ENCODE measurements around the gene DLX5.

Gene DLX5

DNA sequence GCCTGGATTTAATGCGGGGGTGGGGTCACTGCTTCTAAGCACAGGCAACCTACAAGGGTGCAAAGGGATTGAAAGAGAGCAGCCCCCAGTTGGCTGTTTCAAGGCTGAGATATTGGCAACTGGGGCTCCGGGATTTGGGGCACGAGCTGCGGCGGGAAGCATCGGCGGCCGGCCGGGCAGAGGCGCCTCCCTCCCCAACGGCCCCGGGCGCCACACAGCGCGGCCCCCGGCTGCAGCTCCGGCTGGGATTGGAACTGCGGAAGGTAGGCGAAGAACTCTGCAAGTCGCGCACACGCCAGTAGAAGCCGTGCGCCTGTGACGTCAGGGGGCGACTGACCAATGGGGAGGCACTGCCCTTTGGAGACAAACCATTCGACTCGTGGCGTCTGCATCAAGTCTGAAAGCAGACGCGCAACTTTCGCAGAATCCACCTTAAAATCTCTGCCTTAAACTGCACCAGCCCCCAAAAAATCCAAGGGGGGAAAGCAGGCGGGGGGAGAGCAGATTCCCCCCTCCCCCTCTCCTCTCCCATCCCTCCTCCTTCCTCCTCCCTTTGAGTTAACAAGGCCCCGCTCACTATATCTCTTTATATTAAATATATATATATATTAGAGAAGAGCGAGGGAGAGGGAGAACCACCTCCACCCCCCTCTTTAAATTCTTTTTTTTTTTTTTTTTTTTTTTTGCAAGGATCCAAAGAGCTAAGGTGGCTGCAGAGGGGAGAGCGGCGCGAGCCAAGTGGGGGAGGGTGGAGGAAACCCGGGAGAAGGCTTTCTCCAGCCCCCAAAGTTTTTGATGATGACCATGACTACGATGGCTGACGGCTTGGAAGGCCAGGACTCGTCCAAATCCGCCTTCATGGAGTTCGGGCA lies 19.2 kb downstream of the DLX5 start, which contains the start of gene DLX6:
TSS of gene DLX6 (plus strand) at position 371 of the 872 bp plus-strand sequence. CDS start at position 796, 425 bp downstream.
- no peak for DNase-seq (ENCODE audit: low spot score)

DNA sequence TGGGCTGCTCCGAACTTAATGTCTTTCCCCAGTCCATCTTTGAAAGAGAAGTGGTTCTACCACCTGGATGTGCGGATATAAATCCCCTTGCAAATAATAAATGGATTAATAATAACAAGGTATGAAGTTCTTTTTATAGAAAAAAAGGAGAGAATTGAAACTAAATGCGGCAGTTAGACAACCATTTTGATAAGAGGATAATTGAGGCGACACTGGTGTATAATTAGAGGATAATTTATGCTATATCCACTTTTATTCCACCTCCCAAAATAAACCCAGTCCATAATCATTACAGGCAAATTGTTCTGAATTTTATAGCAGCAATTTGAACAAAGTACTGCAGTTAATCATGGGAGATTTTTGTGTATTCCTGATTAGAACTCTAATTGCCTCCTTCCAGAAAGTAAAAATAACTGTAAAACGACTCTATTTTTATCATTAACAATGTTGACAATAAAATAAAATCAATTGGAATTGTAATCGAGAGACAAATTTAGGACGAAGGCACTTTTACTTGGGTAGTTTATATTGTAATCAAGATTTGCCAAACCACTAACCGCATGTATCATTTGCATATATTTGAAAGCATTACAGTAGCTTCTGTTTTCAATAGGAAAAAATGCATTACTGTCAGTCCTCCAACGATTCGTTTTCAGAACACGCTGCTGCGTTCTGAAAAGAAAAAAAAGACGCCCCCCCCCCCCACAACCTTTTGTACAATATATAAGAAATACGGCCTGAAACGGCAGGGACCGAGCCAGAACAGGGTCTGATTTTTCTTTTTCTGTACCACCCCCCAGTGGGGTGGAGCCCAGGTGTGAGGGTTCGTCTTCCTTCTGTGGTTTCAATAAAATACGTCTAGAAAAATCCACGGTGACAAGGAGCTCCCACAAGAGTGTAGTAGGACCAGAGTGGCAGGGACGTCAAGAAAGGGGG lies 20.1 kb downstream of the DLX5 start:
- no peak for DNase-seq (ENCODE audit: low spot score)

DNA sequence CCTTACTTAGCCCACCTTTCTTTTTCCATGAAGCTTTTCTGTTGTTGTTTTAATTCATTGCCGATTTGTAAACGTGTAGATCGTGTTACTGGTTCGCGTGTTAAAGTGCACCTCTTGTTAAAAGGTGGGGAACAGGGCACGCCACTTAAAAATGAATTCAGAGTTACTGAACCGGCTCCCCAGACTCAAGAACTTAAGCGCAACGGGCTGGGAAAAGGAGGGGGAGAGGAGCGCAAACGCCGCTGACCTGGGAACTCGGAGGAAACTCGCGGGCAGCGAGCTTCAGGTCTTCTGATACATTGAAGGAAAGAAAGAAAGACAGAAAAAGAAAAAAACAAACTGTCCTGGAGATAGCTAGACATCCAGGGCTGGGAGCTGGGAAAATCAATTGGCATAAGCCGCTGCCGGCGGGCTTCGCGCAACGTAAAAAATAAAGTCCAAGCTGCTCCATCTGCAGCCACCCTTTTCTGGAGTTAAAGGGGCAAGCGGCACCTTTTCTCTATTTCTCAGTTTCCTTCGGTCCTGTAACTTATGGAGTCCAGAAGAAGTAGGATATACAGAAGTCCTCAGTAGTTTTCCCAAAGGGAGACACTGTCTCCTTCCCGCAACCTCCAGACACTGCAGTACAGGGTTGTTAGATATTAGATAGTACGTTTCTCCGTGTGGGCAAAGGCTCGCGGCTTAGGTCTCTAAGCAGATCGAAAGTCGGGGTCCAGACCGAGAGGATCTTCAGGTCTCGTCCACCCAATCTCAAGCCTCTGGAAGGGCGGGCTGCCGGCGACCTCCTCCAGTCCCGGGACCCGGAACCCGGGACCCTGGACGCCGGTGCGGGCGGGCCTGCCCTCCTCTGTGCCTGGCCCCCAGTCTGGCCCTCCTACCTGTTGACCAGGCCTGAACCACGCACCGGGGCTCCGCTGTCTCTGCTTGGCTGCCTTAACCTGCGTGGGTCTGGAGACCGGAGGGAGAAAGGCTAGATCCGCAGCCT lies 21.1 kb downstream of the DLX5 start:
- no peak for DNase-seq (ENCODE audit: low spot score)

DNA sequence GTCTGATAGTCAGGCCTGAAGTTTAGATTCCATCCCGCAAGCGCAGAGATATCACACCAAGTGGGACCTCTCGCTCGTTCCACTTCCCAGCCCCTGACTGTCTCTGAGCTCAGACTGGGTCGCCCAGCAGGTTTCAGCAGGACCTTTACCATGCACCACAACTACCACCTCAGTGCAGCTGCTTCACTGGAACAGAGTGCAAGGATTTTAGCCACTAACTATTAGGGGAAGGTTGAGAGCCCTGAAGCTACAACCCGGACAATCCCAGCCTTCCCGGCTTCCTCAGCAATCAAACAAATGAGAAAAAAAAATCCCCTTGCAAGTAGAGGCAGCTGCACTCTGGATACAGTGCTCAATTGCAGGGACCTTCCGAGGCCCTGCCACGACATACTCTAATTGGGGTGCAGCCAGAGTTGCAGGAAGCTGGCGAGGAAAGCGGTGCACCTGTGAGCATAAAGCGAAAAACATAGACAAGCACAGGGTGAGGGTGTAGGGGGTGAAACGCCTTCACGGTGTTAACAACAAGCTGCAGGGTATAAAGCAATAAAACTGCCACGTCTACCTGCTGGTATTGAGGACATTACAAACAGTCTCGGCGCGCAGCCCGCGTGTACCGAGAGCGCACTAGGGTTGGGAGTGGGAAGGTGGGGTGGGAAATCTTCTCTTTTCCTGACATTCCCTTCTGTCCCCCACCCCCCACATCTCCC lies 21.9 kb downstream of the DLX5 start:
- DNase-seq (ENCODE audit: low spot score) = no peak

DNA sequence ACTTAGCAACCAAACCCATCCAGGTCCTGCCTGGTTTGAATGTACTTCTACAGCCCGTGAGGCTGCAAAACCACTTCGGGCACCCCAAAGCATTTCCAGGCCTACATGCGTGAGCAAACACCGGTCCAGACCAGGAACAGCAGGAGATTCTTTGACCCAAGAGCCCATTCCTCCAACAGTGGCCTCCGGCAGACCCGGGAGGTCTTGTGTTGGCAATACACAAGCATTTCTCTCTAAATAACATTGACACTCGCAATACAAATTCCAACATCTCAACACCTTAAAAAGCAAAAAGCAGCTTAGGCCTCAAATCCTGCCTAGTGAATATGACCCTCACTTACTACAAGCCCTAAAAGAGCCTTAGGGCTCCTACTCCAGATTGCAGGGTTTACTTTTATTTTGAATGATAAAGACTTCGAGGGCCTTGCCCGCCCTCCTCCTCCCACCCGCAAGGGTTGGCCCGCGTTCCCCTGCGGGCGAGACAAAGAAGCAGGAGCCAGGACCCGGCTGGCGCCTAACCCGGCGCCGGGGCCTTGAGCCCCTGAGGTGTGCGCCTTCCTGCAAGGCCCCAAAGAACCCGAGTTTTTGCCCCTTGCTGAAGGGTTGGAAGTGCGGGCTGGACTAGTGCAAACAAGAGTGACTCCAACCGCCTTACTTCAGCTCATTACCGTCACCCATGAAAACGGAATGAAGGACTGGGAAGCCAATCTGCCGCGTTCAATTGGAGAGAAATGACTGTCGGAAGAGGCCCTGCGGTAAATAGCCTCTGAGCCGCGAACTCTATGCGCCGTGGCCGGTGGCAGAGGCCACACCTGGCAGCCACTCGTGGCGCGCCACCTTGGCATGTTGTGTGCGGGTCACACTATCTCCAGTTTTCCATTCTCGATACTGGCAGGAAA lies 22.7 kb downstream of the DLX5 start:
- DNase-seq (ENCODE audit: low spot score) = no peak

DNA sequence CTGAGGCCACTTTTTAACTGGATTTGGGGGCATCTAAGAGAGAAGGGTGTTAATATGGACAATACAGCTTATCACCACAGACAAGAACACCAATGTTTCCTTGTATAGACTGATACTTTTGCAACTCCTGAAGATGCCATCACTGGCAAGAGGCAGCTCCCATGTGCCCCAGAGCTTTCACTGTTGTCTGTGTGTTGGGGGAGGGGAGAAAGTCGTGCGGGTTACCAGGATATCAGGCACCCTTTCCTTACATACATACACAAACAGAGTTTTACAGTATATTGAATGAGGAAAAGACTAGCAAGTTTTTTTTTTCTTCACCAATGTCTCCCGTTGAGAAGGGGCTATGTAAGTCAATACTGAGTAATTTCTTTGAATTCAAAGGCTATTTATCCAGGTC lies 23.4 kb downstream of the DLX5 start:
- DNase-seq (ENCODE audit: low spot score) = no peak

DNA sequence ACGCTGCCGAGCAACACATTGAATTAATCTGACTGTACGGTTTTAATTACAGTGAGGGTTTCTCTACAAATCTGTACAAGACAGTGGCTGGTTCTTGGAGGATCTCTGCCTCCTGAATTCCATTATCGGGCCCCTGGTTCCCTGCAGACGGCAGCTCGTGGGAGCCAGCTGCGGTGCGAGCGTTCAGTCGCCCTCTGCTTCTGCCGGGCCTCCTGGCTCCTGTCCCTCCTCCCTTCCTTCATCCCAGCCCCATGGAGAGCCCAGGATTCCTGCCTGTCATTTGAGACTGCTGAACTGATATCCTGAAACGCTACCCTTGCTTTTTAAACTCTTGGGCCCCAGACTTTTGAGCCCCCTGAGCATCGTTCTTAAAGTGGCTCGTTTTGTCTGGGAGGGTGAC lies 25.9 kb downstream of the DLX5 start:
- no peak for DNase-seq (ENCODE audit: low spot score)

DNA sequence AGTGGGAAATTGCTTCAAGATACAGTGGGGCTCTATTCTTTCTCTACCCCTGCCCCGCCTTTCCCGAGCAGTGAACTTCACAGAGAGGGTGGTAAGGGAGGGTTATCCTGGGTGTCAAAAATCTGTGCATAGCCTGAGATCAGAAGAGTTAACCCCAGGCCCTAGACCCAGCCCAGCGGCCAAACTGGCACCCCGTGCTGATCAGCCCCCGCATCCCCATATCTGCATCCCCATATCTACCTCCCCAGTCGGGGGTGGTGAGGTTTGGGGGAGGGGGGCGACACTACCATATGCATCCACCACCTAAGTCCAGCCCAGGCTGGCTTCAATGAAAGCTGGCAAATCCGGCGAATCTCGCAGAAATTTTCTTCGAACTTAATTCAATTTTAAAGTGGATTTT lies 26.3 kb downstream of the DLX5 start:
- DNase-seq (ENCODE audit: low spot score) = no peak

DNA sequence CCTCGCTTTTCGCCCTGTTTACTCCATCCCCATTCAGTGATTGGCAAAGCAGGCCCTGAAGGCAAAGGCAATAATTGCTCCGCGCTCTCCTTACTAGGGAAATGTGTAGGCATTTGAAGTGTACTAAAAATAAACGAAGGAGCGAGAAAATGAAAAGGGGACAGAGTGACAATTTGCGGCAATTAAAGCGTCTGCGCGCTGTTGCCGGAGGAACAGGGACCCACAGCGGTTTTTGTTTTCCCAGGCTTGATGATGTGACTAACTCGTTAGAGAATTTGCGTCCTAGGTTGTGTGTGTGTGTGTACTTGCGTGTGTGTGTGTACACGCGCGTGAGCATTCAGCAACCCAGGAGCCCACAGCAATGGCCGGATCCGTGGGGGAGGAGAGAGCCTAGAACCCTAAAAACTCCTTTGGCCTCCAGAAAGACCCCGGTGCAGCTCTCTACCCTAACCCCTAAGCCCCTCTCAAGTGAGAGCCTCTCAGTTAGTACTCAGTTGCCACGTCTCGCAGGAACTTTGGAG lies 27.1 kb downstream of the DLX5 start:
- DNase-seq (ENCODE audit: low spot score) = no peak

DNA sequence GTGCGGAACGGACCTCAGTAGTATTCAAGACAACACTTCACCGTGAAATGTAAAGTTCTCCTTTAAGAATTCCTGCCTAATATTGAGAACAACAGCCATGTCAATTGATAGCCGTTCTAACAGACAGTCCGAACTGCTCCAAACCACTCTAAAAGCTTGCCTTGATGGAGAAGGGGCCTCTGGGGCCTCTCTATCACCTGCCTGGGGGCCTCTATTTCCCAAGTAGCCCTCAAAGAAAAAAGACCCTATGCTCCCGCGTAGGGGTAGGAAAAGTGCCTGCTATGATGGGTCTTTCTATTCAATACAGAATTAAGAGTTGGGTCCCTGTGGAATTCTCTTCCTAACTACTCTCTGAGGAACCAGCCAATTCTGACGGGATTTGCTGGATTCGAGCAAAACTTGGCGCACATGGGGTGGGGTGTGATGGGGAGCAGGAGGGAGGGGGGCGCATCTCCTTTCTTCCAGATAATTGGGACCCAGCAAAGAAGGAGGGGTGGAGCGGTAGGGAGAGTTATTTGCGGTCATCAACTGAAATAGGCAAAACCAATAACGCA lies 27.6 kb downstream of the DLX5 start:
- DNase-seq (ENCODE audit: low spot score) = no peak

DNA sequence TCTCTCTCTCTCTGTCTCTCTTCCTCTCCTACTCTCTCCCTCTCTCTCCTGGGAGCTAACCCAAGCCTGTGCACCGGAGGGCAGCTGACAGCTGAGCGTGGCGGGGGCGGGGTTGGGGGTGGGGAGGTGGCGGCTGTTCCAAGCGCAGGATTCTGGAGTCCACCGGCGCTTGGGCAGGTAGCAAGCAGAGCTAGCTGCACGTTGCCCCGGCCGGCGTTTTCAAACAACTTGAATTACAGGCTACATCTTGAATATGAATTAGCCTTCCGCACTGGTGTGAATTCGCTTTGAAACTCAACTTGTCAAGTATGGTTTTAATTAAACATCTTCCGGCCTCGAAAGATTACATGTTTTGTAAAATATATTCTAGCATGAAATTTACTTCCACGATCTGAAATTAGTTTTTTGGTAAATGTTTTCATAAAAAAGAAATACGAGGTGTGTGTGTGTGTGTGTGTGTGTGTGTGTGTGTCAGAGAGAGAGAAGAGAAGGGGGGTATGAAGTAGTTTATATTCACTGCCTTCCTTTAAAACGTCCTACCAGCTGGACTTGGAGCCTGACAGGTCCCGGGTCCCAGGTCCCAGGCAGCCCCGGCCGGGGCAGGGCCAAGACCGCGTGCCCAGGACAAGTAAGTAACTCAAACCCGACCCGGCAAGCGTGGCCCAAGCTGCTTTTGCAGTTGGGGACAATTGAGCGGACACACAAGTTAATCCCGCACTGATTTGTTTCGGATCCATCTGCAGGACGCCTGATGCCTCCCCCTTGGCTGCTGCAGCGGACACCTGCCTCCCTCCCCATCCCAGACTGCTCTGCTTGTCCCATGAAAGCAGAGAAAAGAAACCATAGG lies 28.3 kb downstream of the DLX5 start:
- DNase-seq (ENCODE audit: low spot score) = no peak

DNA sequence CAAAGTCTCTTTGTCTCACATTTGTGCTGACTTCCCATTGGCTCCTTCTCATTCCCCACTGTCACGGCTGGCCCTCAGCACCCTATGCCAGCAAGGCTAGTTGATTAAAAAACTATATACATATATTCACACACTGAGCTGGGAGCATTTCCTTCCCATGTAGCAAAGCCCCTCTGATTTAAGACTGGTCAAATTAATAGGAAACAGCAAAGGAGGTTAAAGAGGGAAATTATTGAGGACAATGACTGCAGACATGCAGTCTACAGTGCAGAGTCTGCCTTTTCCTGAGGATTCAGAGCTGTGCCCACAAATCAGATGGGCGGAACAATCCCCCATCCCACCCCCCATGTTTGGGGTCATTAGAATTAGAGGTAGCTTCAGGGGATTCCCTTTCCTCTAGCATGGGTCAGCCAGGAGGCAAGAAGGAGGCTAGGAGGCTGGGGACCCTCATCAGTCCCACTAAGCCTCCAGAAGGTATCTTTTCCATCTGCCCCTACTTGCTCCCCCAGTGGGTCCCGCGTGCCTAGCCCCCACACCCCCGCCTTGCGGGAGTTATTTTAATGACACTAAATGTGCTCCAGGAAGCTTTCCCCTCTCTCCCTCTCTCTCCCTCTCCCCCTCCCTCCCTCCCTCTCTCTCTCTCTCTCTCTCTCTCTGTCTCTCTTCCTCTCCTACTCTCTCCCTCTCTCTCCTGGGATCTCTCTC lies 29.1 kb downstream of the DLX5 start:
- DNase-seq (ENCODE audit: low spot score) = no peak

DNA sequence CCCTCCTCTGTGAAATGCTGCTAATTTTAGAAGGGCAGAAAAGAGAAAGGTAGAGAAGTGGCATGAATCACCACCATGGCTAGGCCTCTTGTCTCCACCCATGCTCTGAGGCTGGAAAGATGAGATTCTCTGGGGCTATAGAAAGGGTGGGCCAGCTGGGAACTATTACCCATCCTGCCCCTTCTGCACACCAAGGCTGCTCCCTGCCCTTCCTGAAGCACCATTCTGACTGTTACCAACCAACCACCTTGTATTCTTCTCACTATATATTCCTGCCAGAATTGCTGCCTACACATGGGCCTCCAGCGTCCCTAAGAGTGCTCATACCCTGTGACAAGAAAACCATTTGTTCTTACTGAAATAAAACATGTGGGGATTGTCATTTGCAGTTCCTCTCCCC lies 30.7 kb downstream of the DLX5 start:
- no peak for DNase-seq (ENCODE audit: low spot score)

DNA sequence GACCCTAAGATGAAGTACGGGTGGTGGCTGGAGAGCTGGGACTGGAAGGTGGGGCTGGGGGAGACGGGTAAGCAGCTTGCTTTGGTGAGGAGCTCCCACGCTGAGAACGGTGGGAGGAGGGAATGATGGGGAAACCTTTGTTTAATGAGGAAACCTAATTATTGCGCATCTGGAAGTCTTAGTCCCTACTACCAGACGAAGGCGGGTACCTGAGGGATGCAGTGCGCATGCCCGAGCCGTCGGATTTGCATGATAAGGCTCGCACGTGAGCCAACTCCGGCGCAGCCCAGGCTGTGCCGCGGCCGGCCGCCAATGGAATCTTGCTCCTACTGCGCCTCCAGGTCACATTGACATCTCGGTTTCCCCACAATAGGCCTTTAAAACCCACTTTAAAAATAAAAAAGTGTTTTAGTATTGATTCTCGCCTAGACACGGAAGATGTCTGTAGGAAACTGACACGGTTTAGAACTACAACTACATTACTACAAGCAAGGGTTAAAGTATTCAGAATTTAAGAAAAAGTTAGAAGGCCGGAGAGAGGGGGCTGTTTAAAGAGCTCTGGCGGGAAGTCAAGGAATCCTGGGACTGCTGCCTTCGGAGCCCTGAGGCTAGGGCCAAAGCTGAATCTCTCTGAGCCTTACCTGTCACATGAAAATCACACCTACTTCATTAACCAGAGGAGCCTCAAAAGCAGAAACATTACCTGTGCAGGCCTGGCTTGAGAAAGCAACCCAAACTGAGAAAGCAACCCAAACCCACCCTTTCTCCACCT lies 31.4 kb downstream of the DLX5 start:
- no peak for DNase-seq (ENCODE audit: low spot score)

DNA sequence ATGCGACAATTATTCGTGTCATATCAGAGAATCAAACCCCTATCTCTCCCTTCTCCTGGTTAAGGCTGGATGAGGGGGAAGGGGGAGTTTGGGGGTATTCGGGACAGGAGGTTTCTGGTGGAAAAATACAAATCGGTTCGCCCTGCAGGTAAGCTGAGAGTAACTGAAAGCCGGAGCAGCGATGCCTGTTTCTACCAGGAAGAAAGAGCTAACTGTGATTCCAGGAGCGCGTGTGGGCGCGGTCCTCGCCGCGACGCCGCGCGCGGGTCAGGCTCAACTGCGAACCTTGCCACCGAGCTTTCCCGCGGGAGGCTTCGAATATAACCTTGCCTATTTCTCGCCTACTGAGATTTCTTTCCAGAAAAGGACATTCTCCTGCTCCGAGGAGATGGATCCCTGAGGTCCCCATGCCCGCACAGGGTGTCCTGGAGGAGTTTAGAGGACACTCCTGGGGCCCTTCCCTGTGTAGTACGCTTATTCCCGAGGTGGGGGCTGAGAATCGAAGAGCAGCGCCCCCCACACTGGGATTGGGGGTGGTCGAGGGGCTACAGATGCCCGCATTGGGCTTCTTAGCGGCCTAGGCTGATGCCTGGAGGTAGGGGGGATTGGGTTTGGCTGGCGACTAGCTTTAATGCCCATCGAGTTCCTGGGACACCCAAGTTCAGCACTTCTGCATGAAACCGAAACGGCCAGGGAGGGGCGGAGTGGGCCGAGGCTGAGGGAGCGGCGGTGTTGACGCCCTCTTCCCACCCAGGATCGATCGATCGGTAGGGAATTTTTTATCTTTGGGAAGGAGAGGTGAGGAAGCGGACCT lies 32.2 kb downstream of the DLX5 start:
- DNase-seq (ENCODE audit: low spot score) = no peak

DNA sequence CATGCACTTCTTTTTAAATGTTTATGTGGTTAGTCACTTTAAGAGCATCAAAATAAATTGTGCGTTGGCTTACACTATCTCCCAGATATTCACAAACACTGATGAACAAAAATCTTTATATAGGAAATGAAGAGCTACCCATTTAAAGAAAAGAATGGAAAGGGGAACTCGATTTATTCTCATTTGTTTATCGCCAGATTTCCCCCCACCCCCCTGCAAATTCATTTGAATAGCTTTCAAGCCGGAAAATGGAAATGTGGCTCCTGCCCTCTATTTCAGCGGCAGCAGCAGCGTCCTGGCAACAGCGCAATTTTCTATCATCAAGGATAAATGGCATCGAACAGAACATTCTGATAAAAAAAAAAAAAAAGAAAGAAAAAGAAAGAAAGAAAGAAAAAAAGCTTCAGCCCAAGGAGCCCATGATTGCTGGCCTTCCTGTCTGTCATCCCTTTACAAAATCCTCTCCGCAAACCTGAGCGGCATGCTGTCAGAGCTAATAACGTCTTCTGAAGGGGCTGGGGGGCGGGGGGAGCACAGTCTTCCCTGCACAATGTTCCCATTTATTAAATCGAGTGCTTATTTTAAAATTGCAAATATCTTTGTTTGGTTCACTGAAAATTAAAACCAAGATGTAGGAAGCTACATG lies 33.0 kb downstream of the DLX5 start:
- DNase-seq (ENCODE audit: low spot score) = no peak

Measured in left forelimb (tissue), 1 donor.